Kidney (tissue), 14 donors: ENCODE measurements around the gene FNBP1. TPM values are rescaled to one million over a fixed set of nuclear protein-coding genes. Genes with fewer than 3 reads are reported as not detected.

Source experiments
- DNase-seq, 5 donors: peaks; one replicate each; pipeline ENCODE4 v3.0.0-alpha.2; 2013 to 2020
- FAIRE-seq: peaks from 2 replicates; lab custom pipeline; 2012; peaks lifted over from hg19 to GRCh38; lab: Jason Lieb, UNC
- H3K27ac ChIP-seq, 2 donors: one replicate each; pipeline ENCODE4 v1.7.0; 2013; ENCODE audit warnings: low read depth in 2 of 2, low read length in 2 of 2, inconsistent platforms in 1 of 2
- H3K27me3 ChIP-seq: one replicate; pipeline ENCODE4 v1.7.1; 2013; ENCODE audit warnings: low read length, inconsistent platforms; ENCODE audit not compliant: control insufficient read depth, insufficient read depth
- H3K36me3 ChIP-seq, 3 donors: one replicate each; pipeline versions ENCODE4 v1.7.0 to v1.7.1; 2013; ENCODE audit warnings: low read length in 3 of 3, control low read depth in 1 of 3, inconsistent platforms in 1 of 3; ENCODE audit not compliant: insufficient read depth in 3 of 3, control insufficient read depth in 2 of 3
- H3K4me1 ChIP-seq, 3 donors: one replicate each; pipeline versions ENCODE4 v1.7.0 to v1.7.1; 2013; ENCODE audit warnings: low read length in 3 of 3, inconsistent platforms in 1 of 3, low read depth in 1 of 3; ENCODE audit not compliant: control insufficient read depth in 2 of 3, insufficient read depth in 2 of 3
- H3K4me3 ChIP-seq, 3 donors: one replicate each; pipeline versions ENCODE4 v1.7.0 to v1.8.1; 2013; ENCODE audit warnings: low read length in 3 of 3, control low read depth in 1 of 3, inconsistent platforms in 1 of 3
- H3K9ac ChIP-seq, 3 donors: one replicate each; pipeline versions ENCODE4 v1.7.0 to v1.7.1; 2013; ENCODE audit warnings: low read length in 3 of 3, control low read depth in 1 of 3, inconsistent platforms in 1 of 3
- H3K9me3 ChIP-seq, 3 donors: one replicate each; pipeline versions ENCODE4 v1.7.0 to v1.7.1; 2013; ENCODE audit warnings: low read length in 3 of 3, control low read depth in 1 of 3, inconsistent platforms in 1 of 3; ENCODE audit not compliant: control insufficient read depth in 2 of 3, insufficient read depth in 1 of 3
- intact Hi-C: fragments of 100-400 bp; cut with DNase I; formaldehyde crosslinking; loops from one replicate; pipeline ENCODE4 v1.11.1; 2022
- polyA plus RNA-seq: library from polyadenylated mRNA; stranded (reverse); fragments of 350-450 nt; fragmentation: Illumina TruSeq; extraction: RNeasy Lipid Tissue Mini Kit (QIAGEN cat#74804); gene quantifications from one replicate; pipeline ENCODE4 v1.2.3, GENCODE V29; 2014; ENCODE audit warnings: low read depth, low replicate concordance; ENCODE audit not compliant: insufficient read depth
- total RNA-seq: library from RNA; stranded (reverse); fragmentation: NEBNext Ultra II Directional; extraction: Animal tissue kit (Norgen Biotek cat#: 25700); gene quantifications from one replicate; pipeline ENCODE4 v1.2.1, GENCODE V29; 2021
- TF ChIP-seq, protein P1 (sequence below): IDR thresholded peaks from 3 replicates; pipeline ENCODE4 v1.5.1; 2012; ENCODE audit warnings: mild to moderate bottlenecking, moderate library complexity, borderline replicate concordance; ENCODE audit not compliant: insufficient read depth; ENCODE audit errors: extremely low read depth
- donor health status: control.
- donor health status: control.
- donor health status: control.
- donor health status: control.
- donor health status: control.
- donor health status: DM: yes; HTN: yes; CAD: no.
- donor health status: Normal renal cell carcinoma (clear cell type).

The FNBP1 gene
- total and polyA plus RNA-seq, 2 donors from 2014 or later, result 9.7 to 51.7 TPM

GRCh38 chr9:129919841-129920240 lies 123.1 kb downstream of the FNBP1 start:
- no peaks in the 10 kb centered on the region for H3K27me3 ChIP-seq
- peaks cover 0 to 18% (median 10%) of the 10 kb centered on the region in 3 donors for H3K36me3 ChIP-seq
- intact Hi-C loops, result no loop called here
- no peak for DNase-seq
- TF ChIP-seq, protein P1, sequence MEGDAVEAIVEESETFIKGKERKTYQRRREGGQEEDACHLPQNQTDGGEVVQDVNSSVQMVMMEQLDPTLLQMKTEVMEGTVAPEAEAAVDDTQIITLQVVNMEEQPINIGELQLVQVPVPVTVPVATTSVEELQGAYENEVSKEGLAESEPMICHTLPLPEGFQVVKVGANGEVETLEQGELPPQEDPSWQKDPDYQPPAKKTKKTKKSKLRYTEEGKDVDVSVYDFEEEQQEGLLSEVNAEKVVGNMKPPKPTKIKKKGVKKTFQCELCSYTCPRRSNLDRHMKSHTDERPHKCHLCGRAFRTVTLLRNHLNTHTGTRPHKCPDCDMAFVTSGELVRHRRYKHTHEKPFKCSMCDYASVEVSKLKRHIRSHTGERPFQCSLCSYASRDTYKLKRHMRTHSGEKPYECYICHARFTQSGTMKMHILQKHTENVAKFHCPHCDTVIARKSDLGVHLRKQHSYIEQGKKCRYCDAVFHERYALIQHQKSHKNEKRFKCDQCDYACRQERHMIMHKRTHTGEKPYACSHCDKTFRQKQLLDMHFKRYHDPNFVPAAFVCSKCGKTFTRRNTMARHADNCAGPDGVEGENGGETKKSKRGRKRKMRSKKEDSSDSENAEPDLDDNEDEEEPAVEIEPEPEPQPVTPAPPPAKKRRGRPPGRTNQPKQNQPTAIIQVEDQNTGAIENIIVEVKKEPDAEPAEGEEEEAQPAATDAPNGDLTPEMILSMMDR, result no peak
- no peaks in the 10 kb centered on the region for H3K4me1 ChIP-seq
- no peak for FAIRE-seq
- no peaks in the 10 kb centered on the region for H3K9me3 ChIP-seq
- H3K27ac ChIP-seq, result no peak overlapping the region
- H3K9ac ChIP-seq, result no peak overlapping the region
- H3K4me3 ChIP-seq, result no peak overlapping the region

DNA sequence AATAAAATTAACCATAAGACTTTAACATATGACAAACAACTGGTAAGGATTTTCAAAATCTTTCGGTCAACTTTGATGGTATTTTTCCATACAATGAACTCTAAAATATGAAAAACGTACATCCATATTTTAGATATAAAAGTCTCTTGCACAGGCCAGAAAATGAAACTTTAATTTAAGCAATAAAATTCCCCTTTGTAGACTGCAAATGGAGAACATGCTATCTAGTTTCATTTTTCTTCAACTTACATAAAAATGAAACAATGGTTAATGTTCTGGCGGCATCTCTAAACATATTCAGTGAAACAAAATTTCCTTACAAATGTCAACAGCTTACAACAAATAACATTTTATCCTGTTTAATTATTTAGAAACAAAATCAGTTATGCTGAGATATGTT lies 123.7 kb downstream of the FNBP1 start:
- no peak overlapping the region for H3K4me3 ChIP-seq
- peaks cover 0 to 13% (median 4%) of the 10 kb centered on the region in 3 donors for H3K36me3 ChIP-seq
- no peaks in the 10 kb centered on the region for H3K4me1 ChIP-seq
- DNase-seq (no peak), FAIRE-seq (no peak)
- H3K9ac ChIP-seq, result no peak overlapping the region
- TF ChIP-seq, protein P1, result no peak
- no peaks in the 10 kb centered on the region for H3K27me3 ChIP-seq
- no peak overlapping the region for H3K27ac ChIP-seq
- H3K9me3 ChIP-seq, result no peaks in the 10 kb centered on the region
- intact Hi-C loops, result no loop called here

- Histone ChIP-seq H3K4me1 (no peaks in the 10 kb centered on the region), H3K9me3 (no peaks in the 10 kb centered on the region), H3K4me3 (no peak overlapping the region), H3K27ac (no peak overlapping the region), H3K27me3 (no peaks in the 10 kb centered on the region), H3K36me3 (peaks cover 0 to 8% (median 3%) of the 10 kb centered on the region in 3 donors), H3K9ac (no peak overlapping the region)
- intact Hi-C loops, result no loop called here
- DNase-seq (no peak), FAIRE-seq (no peak)
- TF ChIP-seq, protein P1, result no peak
Observed at GRCh38 chr9:129918296-129918950, 124.6 kb downstream of the FNBP1 start.
